HFFc6 (cell line): ENCODE measurements around the gene LINGO3. TPM values are rescaled to one million over a fixed set of nuclear protein-coding genes. Genes with fewer than 3 reads are reported as not detected.

Experiments used
- DNase-seq: peaks from one replicate; pipeline ENCODE4 v3.0.0-alpha.2; 2018
- H3K27ac Mint-ChIP-seq: 2 replicates; pipeline ENCODE4 v1.8.0; 2020; ENCODE audit warnings: mild to moderate bottlenecking, mixed read lengths
- H3K27me3 Mint-ChIP-seq: 2 replicates; pipeline ENCODE4 v1.8.0; 2021; ENCODE audit warnings: mild to moderate bottlenecking, moderate library complexity, mixed read lengths; ENCODE audit not compliant: insufficient read depth
- H3K36me3 Mint-ChIP-seq: 2 replicates; pipeline ENCODE4 v1.8.0; 2021; ENCODE audit warnings: low read depth, mixed read lengths
- H3K4me1 Mint-ChIP-seq: 2 replicates; pipeline ENCODE4 v1.8.0; 2020; ENCODE audit warnings: low read depth, mixed read lengths
- H3K4me3 Mint-ChIP-seq: 2 replicates; pipeline ENCODE4 v1.8.0; 2020; ENCODE audit warnings: mild to moderate bottlenecking, moderate library complexity, mixed read lengths
- H3K9me3 Mint-ChIP-seq: 2 replicates; pipeline ENCODE4 v1.8.0; 2020; ENCODE audit warnings: mild to moderate bottlenecking, mixed read lengths
- CTCF ChIP-seq: fragments of 200-600 bp; sonication (generic); IDR thresholded peaks from 2 replicates; pipeline ENCODE4 v1.5.0; 2021; ENCODE audit warnings: antibody characterized with exemption, mild to moderate bottlenecking
- total RNA-seq, 6 experiments: library from RNA; stranded (reverse); fragmentation: NEBNext Ultra II Directional; extraction: Animal tissue kit (Norgen Biotek cat#: 25700); gene quantifications; 2 replicates in 1 of 6; 3 replicates in 5 of 6; pipeline ENCODE4 v1.2.3, GENCODE V29; 2021

The LINGO3 gene
- total RNA-seq, 6 experiments from 2014 or later, result not detected

- H3K4me3 Mint-ChIP-seq, result no peak overlapping the region
- no peaks in the 10 kb centered on the region for H3K9me3 Mint-ChIP-seq
- no peak for TF ChIP-seq CTCF
- H3K36me3 Mint-ChIP-seq, result peaks cover 7% of the 10 kb centered on the region; the same call in 1 of the 2 replicates
- no peaks in the 10 kb centered on the region for H3K4me1 Mint-ChIP-seq
- no peak for DNase-seq
- no peak overlapping the region for H3K27ac Mint-ChIP-seq
- no peaks in the 10 kb centered on the region for H3K27me3 Mint-ChIP-seq
Measured at GRCh38 chr19:2341982-2342381, 34.0 kb upstream of the LINGO3 start.

GRCh38 chr19:2341244-2341751 lies 33.3 kb upstream of the LINGO3 start:
- no peak overlapping the region for H3K27ac Mint-ChIP-seq
- no peak for DNase-seq
- no peaks in the 10 kb centered on the region for H3K4me1 Mint-ChIP-seq
- H3K9me3 Mint-ChIP-seq, result peaks cover 2% of the 10 kb centered on the region; the same call in 1 of the 2 replicates
- peaks cover 2% of the 10 kb centered on the region; the same call in 1 of the 2 replicates for H3K27me3 Mint-ChIP-seq
- peaks cover 9% of the 10 kb centered on the region; the same call in 1 of the 2 replicates for H3K36me3 Mint-ChIP-seq
- no peak for TF ChIP-seq CTCF
- H3K4me3 Mint-ChIP-seq, result no peak overlapping the region

DNA sequence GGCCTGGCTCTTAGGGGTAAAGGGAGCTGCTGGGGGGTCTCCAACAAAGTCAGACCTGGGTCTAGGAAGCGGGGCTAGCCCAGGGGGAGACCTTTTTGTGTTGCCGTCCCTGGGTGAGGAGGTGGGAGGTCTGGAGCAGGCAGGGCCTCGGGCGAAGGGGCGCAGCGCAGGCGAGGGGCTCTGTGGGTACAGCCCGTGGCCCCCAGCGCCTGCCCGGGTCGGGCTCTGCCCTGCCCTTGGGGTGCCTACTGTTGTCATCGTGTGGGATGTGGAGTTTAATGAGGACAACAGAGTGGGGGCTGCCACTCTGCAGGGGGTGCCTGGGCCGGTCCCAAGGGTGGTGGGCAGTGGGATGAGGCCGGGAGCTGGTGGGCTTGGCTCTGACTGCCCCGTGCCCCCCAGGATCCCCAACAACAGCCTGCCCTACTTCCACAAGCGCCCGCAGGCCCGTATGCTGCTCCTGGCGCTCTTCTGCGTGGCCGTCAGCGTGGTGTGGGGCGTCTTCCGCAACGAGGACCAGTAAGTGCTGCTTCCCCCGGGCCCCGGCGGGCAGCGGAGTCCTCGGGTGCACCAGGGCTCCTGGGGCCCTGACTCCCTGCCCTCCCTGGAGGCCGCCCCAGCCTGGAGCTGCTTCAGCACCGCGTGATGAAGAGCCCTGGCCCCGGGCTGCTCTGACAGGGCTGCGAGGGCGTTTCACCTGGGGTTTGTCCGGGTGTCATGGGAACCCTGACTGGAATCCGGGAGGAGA lies 32.7 kb upstream of the LINGO3 start:
- H3K4me1 Mint-ChIP-seq, result no peaks in the 10 kb centered on the region
- H3K36me3 Mint-ChIP-seq, result peaks cover 11% of the 10 kb centered on the region
- TF ChIP-seq CTCF, result no peak
- H3K27ac Mint-ChIP-seq, result no peak overlapping the region
- peaks cover 8% of the 10 kb centered on the region; the same call in 1 of the 2 replicates for H3K9me3 Mint-ChIP-seq
- H3K4me3 Mint-ChIP-seq, result no peak overlapping the region
- peaks cover 2% of the 10 kb centered on the region; the same call in 1 of the 2 replicates for H3K27me3 Mint-ChIP-seq
- no peak for DNase-seq

DNA sequence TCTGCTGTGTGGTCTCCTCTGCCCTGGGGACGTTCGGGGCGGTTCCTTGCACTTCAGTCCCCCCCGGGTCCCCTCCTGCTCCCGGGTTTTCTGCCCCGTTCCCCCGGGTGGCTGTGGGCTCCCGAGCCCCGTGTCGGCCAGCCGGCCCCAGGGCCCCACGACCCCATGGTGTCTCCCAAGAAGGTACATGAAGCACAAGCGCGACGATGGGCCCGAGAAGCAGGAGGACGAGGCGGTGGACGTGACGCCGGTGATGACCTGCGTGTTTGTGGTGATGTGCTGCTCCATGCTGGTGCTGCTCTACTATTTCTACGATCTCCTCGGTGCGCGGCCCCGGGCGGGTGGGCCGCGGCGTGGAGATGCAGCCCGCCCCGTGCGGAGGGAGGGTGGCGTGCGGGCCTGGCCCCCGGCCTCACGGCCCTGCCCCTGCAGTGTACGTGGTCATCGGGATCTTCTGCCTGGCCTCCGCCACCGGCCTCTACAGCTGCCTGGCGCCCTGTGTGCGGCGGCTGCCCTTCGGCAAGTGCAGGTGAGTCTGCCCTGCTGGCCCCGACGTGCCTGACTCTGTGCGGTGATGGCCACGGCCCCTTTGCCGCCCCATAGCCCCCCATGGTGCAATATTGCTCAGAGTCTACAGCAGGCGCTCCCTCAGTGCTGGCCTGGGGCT lies 31.8 kb upstream of the LINGO3 start:
- Mint-ChIP-seq H3K27ac (no peak overlapping the region), H3K36me3 (peaks cover 11% of the 10 kb centered on the region), H3K9me3 (peaks cover 10% of the 10 kb centered on the region; the same call in 1 of the 2 replicates), H3K27me3 (peaks cover 2% of the 10 kb centered on the region; the same call in 1 of the 2 replicates), H3K4me1 (no peaks in the 10 kb centered on the region), H3K4me3 (no peak overlapping the region)
- TF ChIP-seq CTCF, result no peak
- no peak for DNase-seq

DNA sequence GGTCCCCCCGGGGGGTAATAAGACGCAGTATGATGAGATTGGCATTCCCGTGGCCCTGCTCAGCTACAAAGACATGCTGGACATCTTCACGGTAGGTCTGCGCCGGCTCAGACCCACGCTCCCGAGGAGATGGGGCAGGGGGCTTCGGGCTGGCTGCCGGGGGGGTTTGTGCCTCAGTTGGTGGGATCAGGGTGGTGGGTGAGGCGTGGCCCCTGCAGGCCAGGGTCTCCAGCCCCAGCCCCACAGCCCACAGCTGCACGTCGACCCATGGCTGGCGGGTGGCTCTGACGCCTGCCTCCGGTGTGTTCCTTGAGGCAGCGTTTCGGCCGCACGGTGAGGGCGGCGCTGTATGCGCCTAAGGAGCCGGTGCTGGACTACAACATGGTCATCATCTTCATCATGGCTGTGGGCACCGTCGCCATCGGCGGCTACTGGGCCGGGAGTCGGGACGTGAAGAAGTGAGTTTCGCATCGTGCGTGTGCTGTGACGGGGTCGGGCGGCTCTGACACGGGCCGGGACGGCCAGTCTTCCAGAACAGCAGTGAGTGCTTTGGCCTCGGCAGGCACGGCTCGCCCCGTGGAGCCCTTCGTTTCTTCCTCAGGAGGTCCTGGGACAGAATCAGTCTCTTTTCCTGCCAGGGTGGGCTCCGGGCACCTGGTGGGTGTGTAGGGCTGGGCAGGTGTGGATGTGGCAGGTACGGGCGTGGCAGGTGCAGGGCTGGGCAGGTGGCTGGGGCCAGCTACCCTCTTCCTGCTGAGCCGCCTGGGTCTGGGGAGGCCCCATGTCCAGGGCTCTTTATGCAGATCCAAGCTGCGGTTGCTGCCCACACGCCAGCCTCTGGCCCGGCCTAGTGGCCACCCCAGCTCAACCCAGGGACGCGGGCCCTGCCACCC lies 31.0 kb upstream of the LINGO3 start:
- Mint-ChIP-seq H3K27ac (no peak overlapping the region), H3K4me3 (no peak overlapping the region), H3K27me3 (peaks cover 2% of the 10 kb centered on the region; the same call in 1 of the 2 replicates), H3K36me3 (peaks cover 11% of the 10 kb centered on the region), H3K4me1 (no peaks in the 10 kb centered on the region), H3K9me3 (peaks cover 10% of the 10 kb centered on the region; the same call in 1 of the 2 replicates)
- no peak for DNase-seq
- no peak for TF ChIP-seq CTCF
